DMS114 treated with DMSO at 0.1 percent for 48 hours (cell line): Measurements from ENCODE around the gene CTF1.
"Not testable (repeated sequence)": the region's sequence is repeated elsewhere in the genome, so short reads cannot be mapped to it uniquely, and the experiment has no call there.

Source experiments
- DNase-seq: peaks from one replicate; lab custom pipeline; 2025; ENCODE audit not compliant: unreplicated experiment; lab: John Stamatoyannopoulos, UW

The CTF1 gene

DNA sequence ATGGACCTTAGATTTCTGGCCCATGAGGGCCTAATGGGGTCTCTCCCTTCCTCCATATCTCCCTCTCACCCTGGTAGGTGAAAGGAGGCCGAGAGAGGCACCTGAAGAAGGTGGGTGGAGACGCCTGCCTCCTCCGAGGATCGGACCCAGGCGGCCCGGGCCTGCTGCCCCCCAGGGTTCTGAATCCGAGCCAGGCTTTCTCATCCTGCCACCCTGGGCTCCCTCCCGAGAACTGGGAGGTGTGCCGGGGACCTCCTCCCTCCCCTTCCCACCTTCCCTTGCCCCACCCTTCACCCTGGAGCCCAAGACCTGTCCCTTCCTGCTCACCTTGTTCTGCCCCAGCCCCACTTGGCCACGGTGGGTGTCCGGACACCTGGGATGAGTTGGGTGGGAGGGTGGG, 32.0 kb downstream of the CTF1 start:
- no peak for DNase-seq

DNA sequence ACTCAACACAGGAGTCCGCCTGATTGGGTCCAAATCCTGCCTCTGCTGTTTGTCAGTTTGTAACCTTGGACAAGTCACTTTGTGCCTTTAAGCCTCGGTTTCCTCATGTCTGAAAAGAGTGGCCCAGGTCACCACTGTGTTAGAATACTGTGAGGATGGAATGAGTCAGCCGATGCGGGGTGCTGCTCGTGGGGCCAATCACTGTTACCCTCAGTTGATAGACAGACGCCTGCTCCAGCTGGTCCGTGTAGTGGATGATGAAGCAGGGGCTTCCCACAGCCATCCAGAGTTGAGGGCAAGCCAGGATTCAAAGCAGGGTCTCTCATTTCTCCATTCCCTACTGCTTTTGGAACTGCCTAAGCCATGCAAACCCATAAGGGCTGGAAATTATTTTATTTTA, 32.8 kb downstream of the CTF1 start:
- DNase-seq = no peak

DNA sequence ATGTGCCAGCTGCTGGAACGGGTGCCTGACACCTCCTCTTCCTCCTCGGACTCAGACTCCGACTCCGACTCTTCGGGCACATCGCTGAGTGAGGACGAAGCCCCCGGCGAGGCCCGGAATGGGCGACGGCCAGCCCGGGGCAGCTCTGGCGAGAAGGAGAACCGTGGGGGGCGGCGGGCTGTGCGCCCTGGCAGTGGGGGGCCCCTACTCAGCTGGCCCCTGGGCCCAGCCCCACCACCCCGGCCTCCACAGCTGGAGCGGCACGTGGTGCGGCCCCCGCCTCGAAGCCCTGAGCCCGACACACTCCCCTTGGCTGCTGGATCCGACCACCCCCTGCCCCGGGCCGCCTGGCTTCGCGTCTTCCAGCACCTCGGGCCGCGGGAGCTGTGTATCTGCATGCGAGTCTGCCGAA, 33.8 kb downstream of the CTF1 start:
- no peak for DNase-seq

DNA sequence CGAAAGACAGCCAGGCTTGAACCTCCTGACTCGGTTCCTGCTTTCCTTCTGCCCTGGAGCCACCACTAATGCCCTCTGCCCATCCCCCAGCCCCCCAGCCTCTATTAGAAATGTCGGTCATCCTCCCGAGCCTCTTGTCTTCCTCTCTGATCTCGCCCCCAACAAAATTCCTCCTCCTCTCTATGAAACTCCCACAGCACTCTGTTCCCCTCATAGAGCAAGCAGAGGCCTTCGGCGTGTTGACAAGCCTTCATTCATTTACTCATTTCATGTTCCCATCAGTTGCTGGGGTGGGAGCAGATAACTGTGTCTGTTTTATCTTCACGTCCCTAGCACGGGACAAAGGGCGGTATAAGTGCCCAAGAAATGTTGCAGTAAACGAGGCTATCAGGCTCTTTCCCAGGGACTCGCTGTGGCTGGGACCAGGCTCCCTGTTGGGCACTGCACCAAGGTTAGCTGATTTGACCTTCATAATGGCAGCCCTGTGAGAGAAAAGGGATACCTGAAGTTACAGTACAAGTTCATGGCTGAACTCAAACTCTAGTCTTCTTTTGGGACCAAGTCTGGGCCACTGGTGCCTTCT, 34.7 kb downstream of the CTF1 start:
- DNase-seq = no peak

DNA sequence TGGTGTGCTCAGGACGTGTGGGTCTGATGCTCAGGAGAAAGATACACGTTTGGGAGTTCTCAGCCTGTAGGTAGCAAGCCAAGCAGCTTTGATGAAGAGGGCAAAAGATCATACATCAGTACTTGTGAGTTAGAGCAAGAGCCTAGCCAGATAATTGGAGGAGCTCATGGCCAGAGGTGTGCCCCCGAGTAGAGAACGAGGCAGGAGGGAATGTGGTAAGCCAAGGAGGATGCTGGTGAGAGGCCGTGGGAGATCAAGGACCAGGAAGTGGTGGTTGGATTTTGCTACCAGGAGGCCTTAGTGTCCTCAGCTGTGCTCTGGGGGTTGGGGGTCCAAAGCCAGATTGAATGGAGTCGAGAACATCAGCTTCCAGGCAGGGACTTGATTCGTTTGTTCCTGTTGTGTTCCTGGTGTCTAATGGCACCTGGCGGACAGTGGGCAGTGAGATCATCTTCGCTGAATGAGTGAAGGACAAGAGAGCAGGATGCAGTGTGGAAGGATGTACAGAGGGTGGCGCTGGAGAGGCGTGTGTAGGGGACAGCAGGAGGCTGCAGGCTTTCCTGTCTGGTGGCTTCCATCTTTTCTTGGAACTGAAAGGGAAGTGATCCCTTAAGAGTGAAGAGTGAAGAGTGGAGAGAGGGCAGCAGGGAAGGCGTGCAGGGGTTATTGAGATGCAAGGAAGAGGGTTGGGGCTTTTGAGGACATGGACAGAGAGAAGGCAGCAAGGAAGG, 38.6 kb downstream of the CTF1 start:
- peak; percentile 17 for DNase-seq

DNA sequence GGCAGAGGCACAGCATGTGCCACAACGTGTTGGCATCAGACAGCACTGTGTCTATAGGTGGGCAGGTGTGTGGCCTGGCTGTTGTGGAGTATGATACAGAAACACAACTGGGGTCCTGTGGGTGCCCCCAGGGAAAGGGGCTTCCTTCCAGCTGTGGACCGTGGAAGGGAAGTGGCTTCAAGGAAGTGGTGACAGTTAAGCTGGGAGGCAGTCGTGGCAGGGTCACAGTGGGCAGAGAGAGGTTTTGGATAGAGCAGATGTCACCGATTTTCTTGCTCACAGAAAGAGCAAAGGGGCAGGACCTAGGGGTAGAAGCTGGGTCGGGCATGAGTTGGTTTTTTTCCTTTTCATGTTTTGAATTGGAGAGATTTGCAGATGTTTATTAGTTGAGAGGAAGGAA, 41.3 kb downstream of the CTF1 start:
- DNase-seq = no peak

DNA sequence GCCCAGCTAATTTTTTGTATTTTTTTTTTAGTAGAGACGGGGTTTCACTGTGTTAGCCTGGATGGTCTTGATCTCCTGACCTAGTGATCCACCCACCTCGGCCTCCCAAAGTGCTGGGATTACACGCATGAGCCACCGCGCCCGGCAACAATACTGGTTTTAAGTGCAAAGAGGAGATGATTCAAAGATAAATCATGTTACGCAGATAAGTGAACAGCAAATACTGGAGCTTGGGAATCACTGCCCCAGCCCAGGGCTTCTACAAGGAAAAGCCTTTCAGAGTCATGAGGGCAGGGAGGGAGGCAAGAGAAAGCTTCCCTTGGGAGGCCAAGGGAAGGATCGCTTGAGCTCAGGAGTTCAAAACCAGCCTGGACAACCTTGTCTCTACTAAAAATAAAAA, 43.2 kb downstream of the CTF1 start:
- DNase-seq = not testable (repeated sequence)

DNA sequence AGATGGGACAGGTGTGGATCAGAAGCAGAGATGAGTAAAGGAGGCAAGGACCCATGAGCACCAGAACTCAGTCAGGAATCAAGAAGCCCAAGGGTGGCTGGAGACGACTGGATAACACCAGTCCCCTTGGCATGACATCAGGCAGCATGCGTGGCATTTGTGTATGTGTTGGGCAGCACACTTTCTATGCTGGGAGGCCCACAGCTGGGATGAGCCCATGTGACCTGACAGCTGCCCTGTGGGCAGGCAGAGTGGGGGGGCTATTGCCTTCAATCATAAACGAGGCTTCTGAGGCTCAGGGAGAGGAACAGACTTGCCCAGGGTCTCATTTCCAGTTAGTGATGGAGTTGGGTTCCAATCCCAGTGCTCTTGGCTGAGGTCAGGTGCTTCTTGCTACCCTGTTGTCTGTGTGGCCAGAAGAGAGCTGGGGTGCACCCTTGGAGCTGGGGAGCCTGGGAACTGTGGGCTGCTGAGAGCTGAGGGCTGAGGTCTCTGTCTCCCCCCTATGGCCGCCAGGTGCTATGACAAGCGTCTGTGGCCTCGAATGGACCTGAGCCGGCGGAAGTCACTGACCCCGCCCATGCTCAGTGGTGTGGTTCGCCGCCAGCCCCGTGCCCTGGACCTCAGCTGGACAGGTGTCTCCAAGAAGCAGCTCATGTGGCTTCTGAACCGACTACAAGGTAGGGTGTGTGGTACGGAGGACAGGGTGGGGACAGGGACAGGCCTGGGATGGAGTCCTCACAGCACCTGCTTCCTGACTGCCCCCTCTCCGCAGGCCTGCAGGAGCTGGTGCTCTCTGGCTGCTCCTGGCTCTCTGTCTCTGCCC, 45.4 kb downstream of the CTF1 start:
- DNase-seq = peak; percentile 15

DNA sequence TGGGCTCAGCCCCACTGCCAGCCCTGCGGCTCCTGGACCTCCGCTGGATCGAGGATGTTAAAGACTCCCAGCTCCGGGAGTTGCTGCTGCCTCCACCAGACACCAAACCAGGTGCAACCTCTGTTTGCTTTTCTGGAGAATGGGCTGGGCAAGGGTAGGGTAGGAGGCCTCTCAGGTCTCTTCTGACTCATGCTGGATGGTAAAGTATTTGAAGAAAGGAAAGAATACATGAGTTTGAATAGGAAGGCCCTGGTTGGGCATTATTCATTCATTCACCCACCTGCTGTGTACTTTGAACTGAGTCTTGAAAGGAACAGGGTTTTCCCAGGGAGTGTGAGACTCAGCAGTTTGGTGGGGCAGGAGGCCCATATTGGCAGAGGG, 46.0 kb downstream of the CTF1 start:
- DNase-seq = no peak

DNA sequence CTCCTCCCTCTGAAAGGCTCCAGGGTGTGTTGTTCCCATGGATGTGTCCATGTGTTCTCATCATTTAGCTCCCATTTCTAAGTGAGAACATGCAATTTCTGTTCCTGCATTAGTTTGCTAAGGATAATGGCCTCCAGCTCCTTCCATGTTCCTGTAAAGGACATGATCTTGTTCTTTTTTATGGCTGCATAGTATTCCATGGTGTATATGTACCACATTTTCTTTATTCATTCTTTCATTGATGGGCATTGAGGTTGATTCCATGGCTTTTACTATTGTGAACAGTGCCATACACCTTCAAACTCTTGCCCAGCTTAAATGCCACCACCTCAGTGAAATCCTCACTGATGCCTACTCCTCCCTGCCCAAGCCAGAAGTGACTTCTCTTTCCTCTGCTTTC, 47.9 kb downstream of the CTF1 start:
- DNase-seq = no peak

DNA sequence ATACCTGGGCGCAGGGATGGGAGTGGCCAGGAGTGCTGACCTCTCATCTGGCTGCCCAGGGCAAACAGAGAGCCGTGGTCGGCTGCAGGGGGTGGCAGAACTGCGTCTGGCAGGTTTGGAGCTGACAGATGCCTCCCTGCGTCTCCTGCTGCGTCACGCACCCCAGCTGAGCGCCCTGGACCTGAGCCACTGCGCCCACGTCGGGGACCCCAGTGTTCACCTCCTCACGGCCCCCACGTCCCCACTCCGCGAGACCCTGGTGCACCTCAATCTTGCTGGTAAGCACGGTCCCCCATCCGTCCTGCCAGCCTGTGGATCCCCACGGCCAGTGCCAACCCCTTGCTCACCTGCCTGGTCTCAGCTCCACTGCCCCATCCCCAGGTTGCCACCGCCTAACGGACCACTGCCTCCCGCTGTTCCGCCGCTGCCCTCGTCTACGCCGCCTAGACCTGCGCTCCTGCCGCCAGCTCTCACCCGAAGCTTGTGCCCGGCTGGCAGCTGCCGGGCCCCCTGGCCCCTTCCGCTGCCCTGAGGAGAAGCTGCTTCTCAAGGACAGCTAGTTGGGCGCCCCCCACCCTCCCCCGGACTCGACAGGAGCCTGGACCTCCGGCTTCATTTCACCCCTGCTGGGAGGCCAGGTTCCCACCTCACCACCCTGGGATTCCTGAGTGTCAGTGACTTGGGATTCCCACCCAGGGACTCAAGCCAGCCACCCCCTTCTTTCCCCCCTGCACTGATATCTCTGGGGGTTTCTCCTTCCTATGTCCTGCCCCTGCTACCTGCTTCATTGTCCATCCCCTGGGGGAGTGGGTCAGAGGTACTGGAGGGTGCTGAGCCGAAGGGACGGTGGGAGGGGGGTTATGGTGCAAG, 50.5 kb downstream of the CTF1 start:
- no peak for DNase-seq

DNA sequence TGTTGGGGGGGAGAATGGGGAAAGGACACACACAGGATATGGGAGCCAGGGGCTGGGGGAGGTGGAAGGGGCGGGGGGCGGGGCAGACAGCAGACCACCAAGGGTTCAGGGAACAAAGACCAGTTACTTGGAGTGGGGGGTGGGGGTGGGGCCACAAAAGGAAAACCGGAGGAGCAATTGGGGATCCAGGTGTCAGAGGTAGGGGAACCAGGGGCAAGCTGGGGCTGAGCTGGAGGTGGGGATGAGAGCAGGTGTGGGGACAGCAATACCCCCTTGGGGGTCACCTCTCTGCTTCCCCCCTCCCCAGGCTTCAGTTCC, 51.1 kb downstream of the CTF1 start:
- no peak for DNase-seq

DNA sequence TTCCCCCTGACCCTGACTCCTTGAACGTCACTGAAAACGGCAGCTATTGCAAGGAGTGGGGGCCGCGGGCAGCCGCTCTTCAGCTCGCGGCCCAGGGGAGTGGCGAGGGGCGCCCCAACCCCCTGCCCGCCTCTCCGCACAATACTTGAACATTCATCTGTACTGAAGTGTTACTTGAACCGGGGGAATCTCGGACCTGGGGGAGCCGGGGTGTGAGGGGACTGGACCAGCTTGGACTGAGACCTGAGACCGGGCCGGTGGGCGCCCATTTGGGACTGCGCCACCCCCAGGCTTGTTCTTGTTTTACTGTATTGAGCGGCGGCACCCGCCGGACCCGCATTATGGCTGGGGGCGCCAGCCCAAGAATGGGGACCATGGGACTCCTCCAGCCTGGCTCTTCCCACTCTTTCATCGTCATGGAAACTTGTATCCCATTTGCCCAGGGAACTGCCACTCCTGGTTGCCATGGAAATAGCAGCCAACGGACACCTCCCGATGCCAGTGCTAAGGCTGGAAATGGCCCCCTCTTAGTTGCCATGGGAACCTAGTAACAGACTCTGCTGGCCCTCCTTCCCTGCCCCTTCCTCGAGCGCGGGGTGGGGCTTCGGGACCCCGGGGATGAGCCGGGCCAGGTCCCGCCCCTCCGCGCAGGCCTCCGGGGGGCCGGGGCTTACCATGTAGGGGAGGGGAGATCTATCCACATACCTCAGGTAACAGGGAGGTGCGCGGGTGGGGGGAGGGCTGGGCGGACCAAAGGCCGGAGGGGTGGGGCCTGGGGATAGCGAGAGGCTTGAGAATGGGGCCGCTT, 51.6 kb downstream of the CTF1 start:
- DNase-seq = peak; percentile 98

DNA sequence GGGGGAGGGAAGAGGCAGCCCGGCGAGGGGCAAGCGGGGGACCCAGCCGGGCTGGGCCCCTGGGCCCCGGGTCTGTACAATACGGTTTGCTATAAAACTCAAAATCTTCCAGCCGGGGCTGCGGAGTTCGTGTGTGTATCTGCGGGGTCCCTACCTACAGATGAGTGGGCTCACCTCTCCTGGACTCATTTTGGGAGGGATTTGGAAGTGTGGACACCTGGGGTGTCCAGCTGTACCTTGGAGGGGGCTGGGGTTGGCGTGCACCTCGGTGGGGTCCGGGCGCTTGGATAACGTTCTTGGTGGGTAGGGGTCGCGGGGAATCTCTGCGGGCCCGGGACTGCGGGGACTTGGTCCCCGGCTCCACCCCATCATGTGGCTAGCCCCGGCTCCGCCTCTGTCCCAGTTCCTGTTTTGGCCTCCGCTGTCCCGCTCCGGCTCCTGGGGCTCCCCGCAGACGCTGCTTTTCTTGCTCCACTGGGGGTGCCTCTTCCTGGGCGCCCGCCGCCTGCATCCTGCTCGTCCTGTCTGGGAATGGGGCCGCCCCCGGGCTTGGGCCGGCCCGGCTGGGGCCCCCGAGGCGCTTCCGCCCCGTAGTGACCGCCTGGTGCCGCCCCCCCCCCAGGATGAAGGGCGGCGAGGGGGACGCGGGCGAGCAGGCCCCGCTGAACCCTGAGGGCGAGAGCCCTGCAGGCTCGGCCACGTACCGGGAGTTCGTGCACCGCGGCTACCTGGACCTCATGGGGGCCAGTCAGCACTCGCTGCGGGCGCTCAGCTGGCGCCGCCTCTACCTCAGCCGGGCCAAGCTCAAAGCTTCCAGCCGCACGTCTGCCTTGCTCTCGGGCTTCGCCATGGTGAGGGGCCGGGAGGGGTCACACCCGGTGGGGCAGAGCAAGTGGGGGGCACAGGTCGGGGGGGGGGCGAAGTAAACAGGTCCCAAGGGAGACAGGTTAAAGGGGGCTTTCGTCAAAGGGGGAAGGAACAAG, 52.5 kb downstream of the CTF1 start, which contains the start of gene ORAI3:
Gene ORAI3, plus strand, starts transcription at position 402 of the 983 bp plus-strand sequence. Its CDS starts 222 bp downstream, at position 624.
- DNase-seq = peak; percentile 50

DNA sequence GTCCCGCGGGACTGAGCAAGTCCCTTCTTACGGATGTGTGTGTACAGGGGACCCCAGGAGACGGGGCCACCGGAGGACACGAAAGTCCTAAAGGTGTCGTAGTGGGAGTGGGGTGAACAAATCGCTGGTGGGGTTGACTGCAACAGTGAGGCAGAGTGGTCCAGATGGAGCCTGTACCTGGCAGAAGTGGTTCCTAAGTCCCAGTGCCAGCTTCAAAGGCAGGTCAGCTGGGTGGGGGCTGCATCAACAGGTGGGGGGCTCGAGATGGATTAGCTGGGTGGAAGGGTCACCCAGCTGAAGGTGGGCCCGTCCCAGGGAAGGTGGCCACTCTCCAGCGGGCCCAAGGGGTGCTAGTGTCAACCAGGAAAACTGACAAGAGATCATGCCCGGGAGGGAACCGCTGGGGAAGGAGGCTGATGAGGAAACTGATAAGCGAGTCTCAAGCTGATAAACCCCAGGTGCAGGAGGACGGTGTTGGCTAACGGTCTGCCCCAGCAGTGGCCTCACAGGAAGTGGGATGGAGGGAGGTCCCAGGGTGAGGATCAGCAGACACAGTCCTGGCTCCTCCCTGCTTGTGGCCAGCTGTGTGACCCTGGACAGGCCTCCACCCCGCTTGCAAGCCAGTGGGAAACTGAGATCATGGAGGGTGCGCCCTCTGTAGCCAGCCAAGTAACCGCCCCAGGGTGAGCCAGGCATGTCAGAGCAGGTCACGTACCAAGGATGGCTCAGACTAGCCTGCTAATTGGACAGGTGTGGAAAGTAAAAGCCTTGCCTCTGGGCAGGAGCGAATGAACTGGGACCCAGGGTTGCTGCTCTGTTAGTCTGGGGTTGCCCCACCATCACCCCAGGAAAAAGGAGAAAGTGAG, 53.5 kb downstream of the CTF1 start:
- no peak for DNase-seq

DNA sequence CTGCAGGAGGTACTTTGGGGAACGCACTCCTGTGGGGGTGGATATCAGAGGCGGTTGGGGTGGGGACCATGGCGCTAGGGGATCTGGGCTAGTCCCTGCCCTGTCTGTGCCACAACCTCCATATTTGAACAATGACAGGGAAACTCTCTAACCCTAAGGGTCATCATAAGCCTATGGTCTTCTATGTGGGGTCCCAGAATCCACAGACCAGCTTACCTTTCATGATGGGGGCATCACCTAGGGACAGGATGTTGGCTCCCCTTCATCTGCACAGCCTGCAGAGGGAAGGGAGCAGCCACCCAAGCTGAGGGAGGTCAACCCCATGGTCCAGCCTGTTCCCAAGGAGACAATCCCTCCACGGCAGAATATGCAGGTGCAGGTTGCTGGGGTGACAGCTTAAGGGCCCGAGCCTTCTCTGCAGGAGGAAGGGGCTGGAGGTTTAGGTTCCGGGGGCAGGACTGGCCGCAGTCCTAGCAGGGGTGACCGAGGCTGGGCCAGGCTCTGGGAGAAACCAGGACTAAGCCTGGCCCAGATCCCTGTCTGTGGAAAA, 54.2 kb downstream of the CTF1 start:
- DNase-seq = no peak

DNA sequence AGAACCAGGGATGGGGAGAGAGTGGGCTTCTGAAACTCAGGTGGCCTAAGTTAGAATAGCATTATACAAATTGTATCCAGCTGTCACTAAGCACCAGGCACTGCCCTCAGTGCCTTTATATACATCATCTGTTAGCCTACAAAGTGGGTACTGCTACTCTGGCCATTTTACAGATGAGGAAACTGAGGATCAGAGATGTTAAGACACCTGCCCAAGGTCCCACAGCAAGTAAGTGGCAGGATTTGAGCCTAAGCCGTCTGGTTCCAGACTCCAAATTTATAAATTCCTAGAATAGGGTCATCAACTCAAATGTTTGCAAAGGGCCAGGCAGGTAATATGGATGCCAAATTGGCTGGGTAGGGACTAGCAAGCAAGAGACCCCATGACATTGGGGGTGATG, 54.8 kb downstream of the CTF1 start:
- DNase-seq = no peak

DNA sequence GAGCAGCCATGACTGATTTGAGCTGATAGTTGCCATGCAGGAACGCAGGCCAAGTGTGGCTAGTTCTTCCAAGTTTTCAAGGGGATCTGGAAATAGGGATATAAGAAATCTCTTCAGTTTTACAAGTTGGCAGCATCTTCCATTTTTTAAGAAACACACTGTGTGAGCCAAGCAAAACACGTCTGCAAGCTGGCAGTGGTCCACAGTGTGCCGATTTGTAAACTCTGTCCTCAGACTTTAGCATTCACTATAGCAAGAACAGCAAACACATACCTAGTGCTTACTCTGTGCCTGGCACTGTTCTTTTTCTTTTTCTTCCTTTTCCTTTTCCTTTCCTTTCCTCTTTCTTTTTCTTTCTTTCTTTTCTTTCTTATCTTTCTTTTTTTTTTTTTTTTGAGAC, 55.3 kb downstream of the CTF1 start:
- DNase-seq = no peak
